GM18511 (cell line): ENCODE measurements around the gene MARS1.
"Not testable (repeated sequence)": the region's sequence is repeated elsewhere in the genome, so short reads cannot be mapped to it uniquely, and the experiment has no call there.

Source experiments
- ATAC-seq: cut with Tn5 transposase; IDR thresholded peaks from one replicate; pipeline ENCODE4 v1.9.1; 2021; ENCODE audit warnings: mild to moderate bottlenecking, moderate library complexity; ENCODE audit not compliant: unreplicated experiment

The MARS1 gene

GRCh38 chr12:57547288-57548012 is 59.6 kb downstream of the MARS1 start:
- no peak for ATAC-seq

GRCh38 chr12:57548013-57548315 is 60.1 kb downstream of the MARS1 start:
- no peak for ATAC-seq

- ATAC-seq = no peak
Measured at GRCh38 chr12:57548488-57548887, 60.6 kb downstream of the MARS1 start.

- ATAC-seq = no peak
Measured at GRCh38 chr12:57549203-57549908, 61.5 kb downstream of the MARS1 start.

- no peak for ATAC-seq
Measured at GRCh38 chr12:57549909-57550640, 62.2 kb downstream of the MARS1 start, which contains the start of gene KIF5A. TSS of gene KIF5A (plus strand) at chr12:57550044. CDS start at chr12:57550272, 228 bp downstream.

GRCh38 chr12:57550641-57551549 is 63.0 kb downstream of the MARS1 start:
- ATAC-seq = no peak

- no peak for ATAC-seq
Measured at GRCh38 chr12:57551637-57552305, 63.9 kb downstream of the MARS1 start.

GRCh38 chr12:57552306-57552651 is 64.4 kb downstream of the MARS1 start:
- ATAC-seq = no peak

- ATAC-seq = no peak
Measured at GRCh38 chr12:57552835-57553313, 65.0 kb downstream of the MARS1 start.

GRCh38 chr12:57553343-57554202 is 65.7 kb downstream of the MARS1 start:
- no peak for ATAC-seq

GRCh38 chr12:57554453-57554852 is 66.6 kb downstream of the MARS1 start:
- no peak for ATAC-seq

GRCh38 chr12:57554897-57555296 is 67.0 kb downstream of the MARS1 start:
- ATAC-seq = no peak

GRCh38 chr12:57558864-57559263 is 71.0 kb downstream of the MARS1 start:
- ATAC-seq = no peak

- ATAC-seq = no peak
Measured at GRCh38 chr12:57560516-57560915, 72.6 kb downstream of the MARS1 start.

- not testable (repeated sequence) for ATAC-seq
Measured at GRCh38 chr12:57561117-57561516, 73.2 kb downstream of the MARS1 start.

- ATAC-seq = no peak
Measured at GRCh38 chr12:57563358-57563757, 75.5 kb downstream of the MARS1 start.

GRCh38 chr12:57564178-57564740 is 76.4 kb downstream of the MARS1 start:
- no peak for ATAC-seq
